ENCODE measurements around the gene BDP1.
"Not testable (repeated sequence)": the region's sequence is repeated elsewhere in the genome, so short reads cannot be mapped to it uniquely, and the experiment has no call there.

Gene BDP1

DNA sequence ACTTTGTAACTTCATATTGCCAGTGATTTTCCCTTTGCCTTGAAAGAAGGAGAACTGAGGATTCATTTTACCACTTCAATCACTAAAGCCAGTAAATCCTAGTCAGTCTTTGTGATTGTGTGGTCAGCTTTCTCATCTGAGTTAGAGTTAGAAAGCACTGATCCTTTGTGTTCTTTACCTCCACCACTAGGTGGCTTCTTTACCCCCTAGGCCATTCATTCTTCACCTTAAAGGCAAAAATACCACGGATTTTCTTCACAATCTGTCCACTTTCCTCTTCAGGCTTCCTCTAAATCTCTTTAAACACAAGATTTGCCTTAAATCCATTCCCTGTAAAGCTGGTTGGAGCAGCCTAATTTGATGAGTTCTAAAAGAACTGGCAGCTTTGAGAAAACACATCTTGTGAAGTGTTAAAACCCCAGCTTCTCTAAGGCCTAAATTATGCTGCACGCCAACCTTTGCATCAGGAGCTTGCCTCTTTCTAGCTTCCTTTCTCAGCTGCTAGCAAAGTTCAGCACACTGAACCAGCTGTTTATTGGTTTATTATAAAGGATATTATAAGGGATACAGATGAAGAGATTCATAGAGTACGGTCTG lies 20.4 kb downstream of the BDP1 start:
- no peak for DNase-seq

DNA sequence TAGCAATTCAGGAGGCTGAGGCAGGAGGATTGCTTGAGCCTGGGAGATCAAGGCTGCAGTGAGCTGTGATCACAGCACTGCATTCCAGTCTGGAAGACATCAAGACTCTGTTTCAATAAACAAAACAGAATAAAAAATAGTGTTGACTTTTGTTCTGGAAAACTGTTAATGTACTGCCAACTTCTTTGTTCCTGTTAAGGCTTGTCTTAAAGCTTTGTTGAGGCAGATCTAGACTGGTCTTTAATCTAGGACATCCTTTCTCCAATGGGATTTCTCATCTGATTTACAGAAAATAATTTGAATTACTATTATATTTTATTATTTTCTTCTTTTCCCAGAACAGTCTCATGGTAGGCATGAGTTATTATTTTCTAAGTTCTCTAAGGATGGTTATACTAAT lies 26.0 kb downstream of the BDP1 start:
- DNase-seq = no peak

DNA sequence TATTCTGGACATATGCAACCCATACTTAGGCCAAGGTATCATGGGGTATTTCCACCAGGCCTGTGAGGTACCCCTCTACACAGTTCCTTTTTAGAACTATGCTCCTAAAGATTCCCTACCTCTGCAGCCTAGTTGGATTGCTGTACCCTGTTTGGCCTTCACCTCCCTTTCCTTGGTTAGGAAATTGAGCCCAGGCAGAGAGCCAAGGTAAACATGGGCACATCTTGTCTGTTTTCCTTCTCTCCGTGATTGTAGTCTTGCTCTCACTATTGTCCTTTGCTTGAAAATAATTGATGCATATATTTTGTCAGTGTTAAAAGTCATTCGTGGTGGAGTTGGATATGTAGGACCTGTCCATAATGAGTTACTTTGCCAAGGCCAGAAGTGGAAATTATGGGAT lies 26.7 kb downstream of the BDP1 start:
- no peak for DNase-seq

DNA sequence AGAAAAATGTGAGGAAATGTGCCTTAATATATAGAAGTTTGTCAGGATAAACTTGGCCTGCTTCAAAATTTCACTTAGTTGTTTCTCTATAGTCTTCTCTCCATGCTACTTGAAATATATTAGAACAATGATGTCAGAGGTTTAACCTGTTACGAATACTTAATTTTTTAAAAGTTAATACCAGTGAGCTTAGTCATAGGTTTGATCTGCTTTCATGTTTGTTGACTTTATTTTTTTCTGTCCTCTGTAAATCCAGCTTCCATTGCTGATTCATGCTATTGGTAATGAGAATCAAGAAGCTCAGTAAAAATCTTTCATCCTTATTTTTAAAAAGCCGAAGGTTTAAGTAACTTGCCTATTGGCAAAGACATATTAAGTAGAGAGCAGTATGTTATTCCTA lies 27.9 kb downstream of the BDP1 start:
- DNase-seq = no peak

DNA sequence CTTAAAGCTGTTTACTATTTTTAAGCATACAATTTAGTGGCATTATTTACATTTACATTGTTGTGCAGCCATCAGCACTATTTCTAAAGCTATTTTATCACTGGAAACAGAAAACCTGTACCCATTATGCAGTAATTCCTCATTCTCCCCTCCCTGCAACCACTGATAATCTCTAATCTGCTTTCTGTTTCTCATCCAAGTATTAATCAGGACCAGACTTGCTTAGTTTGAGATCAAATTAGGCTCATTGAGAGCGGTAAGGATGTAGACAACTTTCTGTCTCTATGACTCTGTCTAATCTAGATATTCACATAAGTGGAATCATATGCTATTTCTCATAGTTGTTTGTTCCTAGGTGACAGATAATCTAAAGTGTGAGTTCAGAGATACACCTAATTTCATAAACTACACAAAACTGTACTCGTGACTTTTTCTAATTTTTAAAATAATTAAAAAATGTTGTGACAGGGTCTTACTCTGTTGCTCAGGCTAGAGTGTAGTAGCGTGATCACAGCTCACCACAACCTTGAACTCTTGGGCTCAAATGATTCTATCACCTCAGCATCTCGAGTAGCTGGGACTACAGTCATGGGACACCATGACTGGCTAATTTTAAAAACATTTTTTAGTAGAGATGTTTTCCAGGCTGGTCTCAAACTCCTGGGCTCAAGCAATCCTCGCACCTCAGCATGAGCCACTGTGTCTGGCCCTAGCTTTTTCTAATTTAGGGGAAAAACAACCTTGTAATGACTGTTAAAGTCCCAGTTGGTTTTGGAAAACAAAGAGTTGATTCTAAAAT lies 37.6 kb downstream of the BDP1 start:
- DNase-seq = no peak

DNA sequence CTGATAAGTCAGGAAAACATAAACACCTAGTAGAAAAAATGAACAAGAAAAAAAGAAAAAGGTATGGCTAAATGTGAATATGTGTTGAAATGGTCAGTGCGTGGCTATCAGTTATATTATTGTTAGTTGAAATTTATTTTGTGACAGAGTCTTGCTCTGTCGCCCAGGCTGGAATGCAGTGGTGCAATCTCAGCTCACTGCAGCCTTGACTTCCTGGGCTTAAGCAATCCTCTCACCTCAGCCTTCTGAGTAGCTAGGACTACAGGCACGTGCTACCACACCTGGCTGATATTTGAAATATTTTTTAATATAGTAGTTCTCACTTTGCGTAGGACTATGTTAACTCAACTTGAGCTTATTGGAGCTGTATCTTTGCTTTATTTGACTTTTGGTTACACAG lies 38.8 kb downstream of the BDP1 start:
- DNase-seq = not testable (repeated sequence)

DNA sequence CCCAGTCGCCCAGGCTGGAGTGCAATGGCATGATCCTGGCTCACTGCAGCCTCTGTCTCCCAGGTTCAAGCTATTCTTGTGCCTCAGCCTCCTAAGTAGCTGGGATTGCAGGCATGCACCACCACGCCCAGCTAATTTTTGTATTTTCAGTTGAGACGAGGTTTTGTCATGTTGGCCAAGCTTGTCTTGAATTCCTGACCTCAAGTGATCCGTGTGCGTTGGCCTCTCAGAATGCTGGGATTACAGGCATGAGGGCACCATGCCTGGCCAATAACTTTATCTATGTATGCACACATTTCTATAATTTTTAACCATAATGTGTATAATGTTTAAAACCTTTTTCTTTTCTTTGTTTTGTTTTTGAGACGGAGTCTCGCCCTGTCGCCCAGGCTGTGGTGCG lies 43.3 kb downstream of the BDP1 start:
- not testable (repeated sequence) for DNase-seq

DNA sequence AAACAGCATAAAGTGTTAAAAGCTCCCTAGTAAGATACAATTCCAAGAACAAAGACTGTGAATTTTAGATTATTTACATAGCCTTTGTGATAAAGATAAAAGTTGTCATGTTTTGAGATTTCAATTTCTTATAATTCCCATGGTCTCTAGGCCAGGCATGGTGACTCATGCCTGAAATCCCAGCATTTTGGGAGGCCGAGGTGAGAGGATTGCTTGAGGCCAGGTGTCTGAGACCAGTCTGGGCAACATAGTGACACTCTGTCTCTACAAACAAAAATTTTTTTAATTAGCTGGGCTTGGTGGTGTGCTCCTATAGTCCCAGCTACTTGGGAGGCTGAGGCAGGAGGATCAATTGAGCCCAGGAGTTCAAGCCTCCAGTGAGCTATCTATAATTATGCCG lies 48.1 kb downstream of the BDP1 start:
- DNase-seq = no peak

DNA sequence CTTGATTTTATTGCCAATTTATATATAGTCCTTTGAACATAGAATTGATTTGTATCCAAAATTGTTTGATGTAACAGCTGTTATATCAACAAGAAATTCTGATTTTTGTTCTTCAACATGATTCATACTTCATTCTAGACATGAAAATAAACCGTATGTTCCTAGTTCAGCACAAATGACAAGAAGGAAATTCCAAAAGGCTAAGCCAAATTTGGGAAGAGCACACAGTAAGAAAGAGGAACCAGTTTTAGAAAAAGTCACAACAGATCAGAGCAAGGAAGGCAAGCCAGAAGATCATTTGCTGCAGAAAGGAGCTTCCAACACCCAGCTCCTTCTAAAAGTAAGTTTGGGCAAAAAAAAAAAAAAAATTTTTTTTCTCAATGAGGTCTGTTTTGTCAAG lies 66.7 kb downstream of the BDP1 start:
- DNase-seq = no peak

DNA sequence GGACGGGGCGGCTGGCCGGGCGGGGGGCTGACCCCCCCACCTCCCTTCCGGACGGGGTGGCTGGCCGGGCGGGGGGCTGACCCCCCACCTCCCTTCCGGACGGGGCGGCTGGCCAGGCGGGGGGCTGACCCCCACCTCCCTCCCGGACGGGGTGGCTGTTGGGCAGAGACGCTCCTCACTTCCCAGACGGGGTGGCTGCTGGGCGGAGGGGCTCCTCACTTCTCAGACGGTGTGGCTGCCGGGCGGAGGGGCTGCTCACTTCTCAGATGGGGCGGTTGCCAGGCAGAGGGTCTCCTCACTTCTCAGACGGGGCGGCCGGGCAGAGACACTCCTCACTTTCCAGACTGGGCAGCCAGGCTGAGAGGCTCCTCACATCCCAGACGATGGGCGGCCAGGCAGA lies 70.2 kb downstream of the BDP1 start:
- DNase-seq = not testable (repeated sequence)

DNA sequence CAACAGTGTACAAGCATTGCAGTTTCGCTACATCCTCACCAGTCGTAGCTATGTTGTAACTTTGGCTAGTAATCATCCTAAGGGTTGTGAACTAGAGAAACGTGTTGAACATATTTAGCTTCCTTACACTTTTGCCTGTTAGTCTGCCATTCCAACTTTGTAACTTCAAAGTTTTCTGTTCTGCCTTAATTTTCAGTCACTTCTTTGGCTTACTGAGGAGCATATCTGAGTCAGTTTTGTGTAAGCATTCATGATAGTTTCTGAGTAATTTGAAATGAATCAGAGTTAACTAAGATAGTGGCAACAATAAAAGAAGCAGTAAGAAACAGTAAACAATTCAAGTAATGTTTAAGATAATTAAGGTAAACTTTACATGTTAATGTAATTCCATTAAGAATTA lies 72.8 kb downstream of the BDP1 start:
- no peak for DNase-seq

DNA sequence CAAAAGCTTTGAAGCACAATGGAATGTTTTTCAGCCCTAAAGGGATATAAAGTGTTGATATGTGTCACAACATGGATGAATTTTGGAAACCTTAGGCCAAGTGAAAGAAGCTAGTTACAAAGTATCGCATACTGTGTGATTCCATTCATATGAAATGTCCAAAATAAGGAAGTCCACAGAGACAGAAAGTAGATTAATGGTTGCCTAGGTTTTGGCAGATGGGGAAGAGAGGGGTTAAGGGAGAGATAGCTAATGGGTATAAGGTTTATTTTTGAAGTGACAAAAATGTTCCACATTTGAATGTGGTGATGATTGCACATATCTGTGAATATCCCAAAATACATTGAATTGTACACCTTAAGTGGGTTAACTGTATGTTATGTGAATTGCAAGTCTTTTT lies 74.2 kb downstream of the BDP1 start:
- DNase-seq = no peak

DNA sequence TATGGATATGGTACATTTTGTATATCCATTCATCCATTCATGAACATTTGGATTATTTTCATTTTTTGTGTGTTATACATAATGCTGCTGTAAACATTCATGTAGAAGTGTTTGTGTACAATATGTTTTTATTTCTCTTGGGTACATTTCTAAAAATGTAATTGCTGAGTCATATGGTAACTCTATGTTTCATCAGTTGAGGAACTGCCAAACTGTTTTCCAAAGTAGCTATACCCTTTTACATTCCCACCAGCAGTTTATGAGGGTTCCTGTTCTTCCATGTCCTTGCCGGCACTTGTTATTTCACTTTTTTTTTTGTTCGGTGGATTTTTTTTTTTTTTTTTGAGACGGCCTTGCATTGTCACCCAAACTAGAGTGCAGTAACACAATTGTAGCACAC lies 77.7 kb downstream of the BDP1 start:
- DNase-seq = no peak

DNA sequence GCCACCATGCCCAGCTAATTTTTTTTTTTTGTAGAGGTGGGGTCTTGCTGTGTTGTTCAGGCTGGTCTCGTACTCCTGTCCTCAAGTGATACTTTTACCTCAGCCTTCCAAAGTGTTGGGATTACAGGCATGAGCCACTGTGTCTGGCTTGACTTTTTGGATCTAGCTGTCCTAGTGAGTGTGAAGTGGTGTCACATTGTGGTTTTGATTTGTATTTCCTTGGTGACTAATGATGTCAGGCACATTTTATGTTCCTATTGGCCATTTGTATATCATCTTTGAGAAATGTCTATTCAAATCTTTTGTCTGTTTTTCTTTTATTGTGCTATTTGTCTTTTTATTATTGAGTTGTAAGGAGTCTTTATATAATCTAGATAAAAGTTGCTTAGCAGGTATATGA lies 78.2 kb downstream of the BDP1 start:
- no peak for DNase-seq

DNA sequence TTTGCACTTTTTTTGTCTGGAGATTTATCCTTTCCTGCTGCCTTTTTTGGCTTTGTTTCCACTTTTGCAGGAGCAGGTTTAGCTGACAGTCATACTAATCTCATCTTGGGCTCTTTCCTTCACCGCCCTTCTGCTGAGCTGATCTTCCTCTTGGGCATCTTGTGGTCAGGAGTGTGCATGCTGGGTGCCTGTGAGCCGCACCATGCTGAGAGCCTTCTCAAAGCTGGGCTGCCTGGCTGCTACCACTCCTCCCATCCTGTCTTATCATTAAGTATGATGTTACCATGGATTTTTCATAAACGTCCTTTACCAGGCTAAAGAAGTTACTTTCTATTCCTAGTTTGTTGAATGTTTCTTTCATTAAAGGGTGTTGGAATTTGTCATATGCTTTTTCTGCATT lies 82.2 kb downstream of the BDP1 start:
- DNase-seq = no peak

DNA sequence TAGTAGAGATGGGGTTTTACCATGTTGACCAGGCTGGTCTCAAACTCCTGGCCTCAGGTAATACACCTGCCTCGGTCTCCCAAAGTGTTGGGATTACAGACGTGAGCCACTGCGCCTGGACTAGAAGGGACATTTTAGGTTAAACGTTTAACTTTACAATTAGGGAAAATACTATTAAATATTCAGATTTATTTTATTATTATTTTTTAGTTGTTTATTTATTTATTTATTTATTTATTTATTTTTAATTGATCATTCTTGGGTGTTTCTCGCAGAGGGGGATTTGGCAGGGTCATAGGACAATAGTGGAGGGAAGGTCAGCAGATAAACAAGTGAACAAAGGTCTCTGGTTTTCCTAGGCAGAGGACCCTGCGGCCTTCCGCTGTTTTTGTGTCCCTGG lies 95.4 kb downstream of the BDP1 start:
- DNase-seq = not testable (repeated sequence)

DNA sequence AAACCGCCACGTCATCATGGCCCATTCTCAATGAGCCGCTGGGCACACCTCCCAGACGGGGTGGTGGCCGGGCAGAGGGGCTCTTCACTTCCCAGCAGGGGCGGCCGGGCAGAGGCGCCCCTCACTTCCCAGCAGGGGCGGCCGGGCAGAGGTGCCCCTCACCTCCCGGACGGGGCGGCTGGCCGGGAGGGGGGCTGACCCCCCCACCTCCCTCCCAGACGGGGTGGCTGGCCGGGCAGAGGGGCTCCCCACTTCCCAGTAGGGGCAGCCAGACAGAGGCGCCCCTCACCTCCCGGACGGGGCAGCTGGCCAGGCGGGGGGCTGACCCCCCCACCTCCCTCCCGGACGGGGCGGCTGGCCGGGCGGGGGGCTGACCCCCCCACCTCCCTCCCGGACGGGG lies 96.1 kb downstream of the BDP1 start:
- not testable (repeated sequence) for DNase-seq

DNA sequence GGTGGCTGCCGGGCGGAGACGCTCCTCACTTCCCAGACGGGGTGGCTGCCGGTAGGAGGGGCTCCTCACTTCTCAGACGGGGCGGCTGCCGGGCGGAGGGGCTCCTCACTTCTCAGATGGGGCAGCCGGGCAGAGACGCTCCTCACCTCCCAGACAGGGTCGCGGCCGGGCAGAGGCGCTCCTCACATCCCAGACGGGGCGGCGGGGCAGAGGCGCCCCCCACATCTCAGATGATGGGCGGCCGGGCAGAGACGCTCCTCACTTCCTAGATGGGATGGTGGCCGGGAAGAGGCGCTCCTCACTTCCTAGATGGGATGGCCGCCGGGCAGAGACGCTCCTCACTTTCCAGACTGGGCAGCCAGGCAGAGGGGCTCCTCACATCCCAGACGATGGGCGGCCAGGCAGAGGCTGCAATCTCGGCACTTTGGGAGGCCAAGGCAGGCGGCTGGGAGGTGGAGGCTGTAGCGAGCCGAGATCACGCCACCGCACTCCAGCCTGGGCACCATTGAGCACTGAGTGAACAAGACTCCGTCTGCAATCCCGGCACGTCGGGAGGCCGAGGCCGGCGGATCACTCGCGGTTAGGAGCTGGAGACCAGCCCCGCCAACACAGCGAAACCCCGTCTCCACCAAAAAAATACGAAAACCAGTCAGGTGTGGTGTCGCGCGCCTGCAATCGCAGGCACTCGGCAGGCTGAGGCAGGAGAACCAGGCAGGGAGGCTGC lies 96.7 kb downstream of the BDP1 start:
- not testable (repeated sequence) for DNase-seq

DNA sequence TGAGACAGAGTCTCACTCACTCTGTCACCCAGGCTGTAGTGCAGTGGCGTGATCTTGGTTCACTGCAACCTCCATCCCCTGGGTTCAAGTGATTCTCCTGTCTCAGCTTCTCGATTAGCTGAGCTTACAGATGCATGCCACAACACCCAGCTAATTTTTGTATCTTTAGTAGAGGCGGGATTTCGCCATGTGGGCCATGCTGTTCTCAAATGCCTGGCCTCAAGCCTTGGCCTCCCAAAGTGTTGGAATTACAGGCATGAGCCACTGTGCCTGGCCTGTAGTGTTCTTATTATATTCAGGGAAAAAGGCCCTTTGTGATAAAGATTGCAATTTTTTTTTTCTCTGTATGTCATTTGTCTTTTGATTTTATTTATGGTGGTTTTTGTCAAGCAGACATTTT lies 107.7 kb downstream of the BDP1 start:
- no peak for DNase-seq

DNA sequence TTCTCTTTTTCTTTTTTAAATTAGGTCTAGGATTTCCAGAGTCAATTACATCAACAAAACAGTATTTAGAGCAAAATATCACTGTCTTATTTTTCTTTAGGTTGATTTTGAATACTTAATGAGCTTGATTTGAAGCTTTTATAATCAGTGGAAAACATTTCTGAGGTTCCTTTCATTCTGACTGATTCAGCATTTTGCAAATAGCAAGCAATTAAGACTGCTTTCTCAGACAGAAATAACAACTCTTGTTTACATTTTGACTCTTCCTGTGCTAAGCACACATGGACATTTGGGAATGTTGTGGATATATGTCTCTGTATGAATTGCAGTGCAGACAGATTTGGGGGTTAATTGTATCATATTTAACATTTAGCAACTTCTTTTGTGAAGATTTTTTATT lies 109.4 kb downstream of the BDP1 start:
- no peak for DNase-seq

DNA sequence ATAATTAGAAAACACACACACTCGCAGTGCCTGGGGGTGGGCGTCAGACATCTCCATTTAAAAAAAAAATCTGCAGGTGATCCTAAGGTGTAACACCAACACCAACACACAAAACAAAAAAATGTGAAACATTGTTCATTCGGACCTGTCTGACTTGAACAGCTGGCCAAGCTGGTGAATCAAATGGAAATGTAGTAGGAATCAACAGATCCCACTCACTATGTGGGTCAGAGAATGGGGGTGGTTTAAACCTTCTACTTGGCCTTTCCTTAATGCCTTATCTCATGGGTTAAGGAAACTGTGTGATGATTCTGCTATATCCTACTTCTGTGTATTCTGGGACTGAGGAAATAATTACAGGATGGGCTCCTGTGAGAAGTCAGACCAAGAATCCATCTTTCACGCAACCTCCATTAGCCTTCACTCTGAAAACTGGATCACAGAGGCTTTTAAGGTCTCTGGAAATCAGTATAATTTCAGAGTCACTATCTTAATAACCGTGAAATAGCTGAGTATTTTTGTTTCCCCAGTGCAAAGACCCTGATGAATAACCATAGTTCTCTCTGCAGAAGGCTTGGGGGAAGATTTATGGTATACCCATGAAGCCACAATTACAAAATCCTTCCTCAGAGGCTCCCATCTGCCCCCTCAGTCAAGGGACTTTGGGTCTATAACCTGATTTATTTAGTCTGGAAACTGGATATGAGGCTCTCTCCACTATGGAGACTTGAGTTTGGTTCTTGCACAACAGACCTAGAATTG lies 114.5 kb downstream of the BDP1 start:
- no peak for DNase-seq

DNA sequence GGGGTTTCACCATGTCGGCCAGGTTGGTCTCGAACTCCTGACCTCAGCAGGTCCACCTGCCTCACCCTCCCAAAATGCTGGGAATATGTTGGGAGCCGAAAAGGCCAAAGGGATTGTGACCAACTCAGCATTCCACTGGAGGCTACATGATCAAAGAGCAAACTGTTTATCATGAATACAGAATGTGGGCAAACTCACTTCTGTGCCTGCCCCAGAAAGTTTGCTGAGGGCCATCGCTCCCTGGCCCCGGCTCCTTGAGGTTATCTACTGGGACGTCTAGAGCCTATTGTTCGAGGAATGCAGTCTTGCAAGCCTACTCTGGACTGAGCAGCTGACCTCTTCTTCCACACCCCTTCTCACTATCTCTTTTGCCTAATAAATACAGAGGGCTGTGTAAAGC lies 116.4 kb downstream of the BDP1 start:
- DNase-seq = not testable (repeated sequence)

DNA sequence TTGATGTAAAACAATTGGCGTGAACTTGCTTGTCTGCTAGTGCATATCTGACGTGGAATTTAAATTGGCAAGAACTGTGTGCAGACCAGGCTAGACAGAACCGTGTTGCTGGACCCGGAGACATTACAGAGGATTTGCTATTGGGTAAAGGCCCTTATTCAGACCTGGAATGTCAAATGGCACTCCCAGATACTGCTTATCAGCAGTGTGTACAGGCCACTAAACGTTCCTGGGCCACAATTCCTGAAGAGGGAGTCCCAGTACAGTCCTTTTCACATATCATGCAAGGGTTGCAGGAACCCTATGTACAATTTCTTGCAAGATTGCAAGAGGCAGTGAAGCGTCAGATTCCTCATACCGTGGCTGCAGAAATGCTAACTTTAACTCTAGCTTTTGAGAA lies 118.1 kb downstream of the BDP1 start:
- DNase-seq = no peak

Measured in left hindlimb (tissue), 1 donor.